GM19328 (cell line): Measurements from ENCODE around the gene YIPF1.
"Not testable (repeated sequence)": the region's sequence is repeated elsewhere in the genome, so short reads cannot be mapped to it uniquely, and the experiment has no call there.

Experiments
- ATAC-seq: cut with Tn5 transposase; IDR thresholded peaks from one replicate; pipeline ENCODE4 v1.9.1; 2021; ENCODE audit warnings: mild to moderate bottlenecking, moderate library complexity; ENCODE audit not compliant: unreplicated experiment

The YIPF1 gene

GRCh38 chr1:53895421-53895820 lies 5.8 kb upstream of the YIPF1 start:
- ATAC-seq: no peak

- ATAC-seq: no peak
Measured at GRCh38 chr1:53894644-53895043, 5.0 kb upstream of the YIPF1 start.

GRCh38 chr1:53893999-53894636 lies 4.5 kb upstream of the YIPF1 start, which contains the start of gene DIO1:
DIO1 (plus strand) TSS chr1:53894187; CDS start chr1:53894211, 24 bp downstream.
- ATAC-seq: no peak

- ATAC-seq: no peak
Measured at GRCh38 chr1:53892911-53893310, 3.3 kb upstream of the YIPF1 start.

- ATAC-seq: no peak
Measured at GRCh38 chr1:53891678-53892077, 2.1 kb upstream of the YIPF1 start.

GRCh38 chr1:53891018-53891417 lies 1.4 kb upstream of the YIPF1 start:
- ATAC-seq: no peak

GRCh38 chr1:53890522-53890941 lies 935 bp upstream of the YIPF1 start:
- no peak for ATAC-seq

GRCh38 chr1:53888681-53889080 lies 916 bp downstream of the YIPF1 start:
- ATAC-seq: no peak

GRCh38 chr1:53883600-53883999 lies 6.0 kb downstream of the YIPF1 start:
- ATAC-seq: not testable (repeated sequence)

GRCh38 chr1:53881853-53882252 lies 7.7 kb downstream of the YIPF1 start:
- not testable (repeated sequence) for ATAC-seq

- ATAC-seq: no peak
Measured at GRCh38 chr1:53878492-53879105, 11.0 kb downstream of the YIPF1 start.

- not testable (repeated sequence) for ATAC-seq
Measured at GRCh38 chr1:53875150-53875549, 14.4 kb downstream of the YIPF1 start.

GRCh38 chr1:53871773-53872484 lies 17.7 kb downstream of the YIPF1 start:
- ATAC-seq: no peak

- no peak for ATAC-seq
Measured at GRCh38 chr1:53871221-53871620, 18.4 kb downstream of the YIPF1 start.

GRCh38 chr1:53869454-53870117 lies 20.0 kb downstream of the YIPF1 start:
- no peak for ATAC-seq

- no peak for ATAC-seq
Measured at GRCh38 chr1:53868565-53868964, 21.0 kb downstream of the YIPF1 start.

GRCh38 chr1:53862507-53862906 lies 27.1 kb downstream of the YIPF1 start:
- ATAC-seq: no peak

- ATAC-seq: no peak
Measured at GRCh38 chr1:53860967-53861411, 28.6 kb downstream of the YIPF1 start.

GRCh38 chr1:53851571-53852285 lies 37.9 kb downstream of the YIPF1 start:
- ATAC-seq: no peak

GRCh38 chr1:53850082-53850673 lies 39.4 kb downstream of the YIPF1 start:
- no peak for ATAC-seq
